Transverse colon (tissue), 4 donors: ENCODE data around the gene CDC20. TPM values are rescaled to one million over a fixed set of nuclear protein-coding genes. Genes with fewer than 3 reads are reported as not detected.

Experiments
- DNase-seq: peaks from one replicate; pipeline ENCODE4 v3.0.0-alpha.2; 2019
- H3K27ac ChIP-seq, 4 donors: fragments of 200-600 bp; sonication (generic); 2 replicates each; pipeline ENCODE4 v1.5.1; 2016 to 2018; ENCODE audit warnings: inconsistent platforms in 4 of 4
- H3K27me3 ChIP-seq: fragments of 200-600 bp; sonication (generic); 2 replicates; pipeline ENCODE4 v1.5.1; 2017; ENCODE audit warnings: inconsistent platforms
- H3K36me3 ChIP-seq, 4 donors: fragments of 200-600 bp; sonication (generic); 2 replicates each; pipeline ENCODE4 v1.5.1; 2017 to 2019; ENCODE audit warnings: inconsistent platforms in 4 of 4
- H3K4me1 ChIP-seq, 4 donors: fragments of 200-600 bp; sonication (generic); 2 replicates each; pipeline ENCODE4 v1.5.1; 2017 to 2020; ENCODE audit warnings: inconsistent platforms in 4 of 4
- H3K4me3 ChIP-seq, 4 donors: fragments of 200-600 bp; sonication (generic); 1 replicate in 1 of 4; 2 replicates in 3 of 4; pipeline versions ENCODE4 v1.5.1 to v1.6.1; 2017 to 2019; ENCODE audit warnings: inconsistent platforms in 4 of 4
- H3K9me3 ChIP-seq, 2 donors: fragments of 200-600 bp; sonication (generic); 2 replicates each; pipeline ENCODE4 v1.5.1; 2017 to 2019; ENCODE audit warnings: inconsistent platforms in 2 of 2
- EP300 ChIP-seq: sonication (generic); formaldehyde crosslinking; IDR thresholded peaks from one replicate; pipeline ENCODE4 v1.6.1; 2017; ENCODE audit warnings: antibody characterized with exemption, low read depth
- POLR2A ChIP-seq: fragments of 450-650 bp; IDR thresholded peaks from one replicate; pipeline ENCODE4 v1.6.1; 2016; ENCODE audit warnings: antibody characterized with exemption, mild to moderate bottlenecking, moderate library complexity
- POLR2AphosphoS5 ChIP-seq, 3 donors: sonication (generic); formaldehyde crosslinking; IDR thresholded peaks; one replicate each; pipeline ENCODE4 v1.6.1; 2016; ENCODE audit warnings: antibody characterized with exemption in 3 of 3
- WGBS, 2 donors: methylation state at CpG; one replicate each; pipeline ENCODE4 v1.1.5; 2018; ENCODE audit warnings: low coverage in 1 of 2; 5-methylcytosine and 5-hydroxymethylcytosine counted together
- in situ Hi-C, 4 donors: fragments of 200-750 bp; cut with MboI; loops; one replicate each; pipeline versions ENCODE4 v1.15.0 to v1.15.1; 2017; ENCODE audit warnings: low sequenced_read_pairs in 3 of 4, low pct_ligation_motif_present in 1 of 4, low pct_unique_long_range_greater_than_20kb in 1 of 4
- intact Hi-C: fragments of 100-400 bp; cut with DNase I; formaldehyde crosslinking; loops from one replicate; pipeline ENCODE4 v1.15.1; 2023; ENCODE audit warnings: low total_unique reads
- total RNA-seq, 4 donors: library from RNA; depleted of rRNA; stranded (reverse); fragments of >200 nt; gene quantifications; one replicate each; pipeline ENCODE4 v1.1.0, GENCODE V29; 2016
- TF ChIP-seq, protein P1 (sequence below), 5 experiments: fragments of 200-600 bp in 3 of 5; fragments of 450-650 bp in 2 of 5; sonication (generic) in 3 of 5; IDR thresholded peaks; 1 replicate in 2 of 5; 2 replicates in 3 of 5; pipeline ENCODE4 v1.5.1; 2016 to 2017; ENCODE audit warnings: antibody characterized with exemption in 5 of 5, inconsistent platforms in 3 of 5, mild to moderate bottlenecking in 2 of 5, moderate library complexity in 1 of 5

The CDC20 gene
- total RNA-seq, 4 donors from 2014 or later = 2.9 to 38.4 (median 4.5) TPM; not detected in 1

DNA sequence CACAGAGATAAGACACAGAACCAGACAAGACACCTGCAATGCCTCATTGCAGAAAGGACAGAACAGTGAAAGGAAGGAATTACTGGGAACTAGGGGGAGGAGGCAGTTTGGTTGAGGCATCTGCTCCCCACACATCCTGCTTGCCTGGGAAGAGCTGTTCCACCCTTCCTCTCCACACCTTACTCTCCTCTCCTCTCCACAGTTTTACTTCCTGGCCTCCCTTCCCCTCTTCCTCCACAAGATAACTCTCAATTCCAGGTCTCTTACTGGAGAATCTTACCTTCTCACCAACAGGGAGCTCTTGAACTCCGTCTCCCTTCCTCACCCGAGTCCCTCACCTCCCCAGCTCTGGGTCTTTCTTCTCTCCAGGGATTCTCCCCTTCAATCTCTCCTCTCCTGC, 6.9 kb downstream of the CDC20 start:
- intact Hi-C loops = no loop called here
- Histone ChIP-seq H3K4me1 (peaks cover 12 to 44% (median 29%) of the 10 kb centered on the region in 4 donors), H3K36me3 (peaks cover 0 to 14% (median 6%) of the 10 kb centered on the region in 4 donors), H3K4me3 (peak overlapping the region in 2 of 4 donors; percentile 70 to 75), H3K27me3 (no peaks in the 10 kb centered on the region), H3K9me3 (no peaks in the 10 kb centered on the region), H3K27ac (peak overlapping the region; percentile 93 to 96 (median 94))
- in situ Hi-C loops = no loop called here
- TF ChIP-seq EP300 (no peak), POLR2A (no peak)
- 55 to 79% methylated on average over 2 of the region's 2 CpGs for WGBS, 2 donors
- no peak for DNase-seq

GRCh38 chr1:43366179-43366578, 7.4 kb downstream of the CDC20 start:
- 33 to 60% methylated on average over 1 to 10 of the region's 11 CpGs for WGBS, 2 donors
- Histone ChIP-seq H3K4me1 (peaks cover 12 to 44% (median 27%) of the 10 kb centered on the region in 4 donors), H3K4me3 (peak overlapping the region in 2 of 4 donors; percentile 70 to 75), H3K36me3 (peaks cover 0 to 14% (median 6%) of the 10 kb centered on the region in 4 donors), H3K9me3 (no peaks in the 10 kb centered on the region), H3K27ac (peak overlapping the region; percentile 93 to 96 (median 94)), H3K27me3 (no peaks in the 10 kb centered on the region)
- TF ChIP-seq POLR2AphosphoS5 (IDR thresholded peaks at IDR 0.05) (peak; percentile 68 to 90 (median 82)), POLR2A (peak; percentile 92), EP300 (no peak)
- TF ChIP-seq, protein P1, sequence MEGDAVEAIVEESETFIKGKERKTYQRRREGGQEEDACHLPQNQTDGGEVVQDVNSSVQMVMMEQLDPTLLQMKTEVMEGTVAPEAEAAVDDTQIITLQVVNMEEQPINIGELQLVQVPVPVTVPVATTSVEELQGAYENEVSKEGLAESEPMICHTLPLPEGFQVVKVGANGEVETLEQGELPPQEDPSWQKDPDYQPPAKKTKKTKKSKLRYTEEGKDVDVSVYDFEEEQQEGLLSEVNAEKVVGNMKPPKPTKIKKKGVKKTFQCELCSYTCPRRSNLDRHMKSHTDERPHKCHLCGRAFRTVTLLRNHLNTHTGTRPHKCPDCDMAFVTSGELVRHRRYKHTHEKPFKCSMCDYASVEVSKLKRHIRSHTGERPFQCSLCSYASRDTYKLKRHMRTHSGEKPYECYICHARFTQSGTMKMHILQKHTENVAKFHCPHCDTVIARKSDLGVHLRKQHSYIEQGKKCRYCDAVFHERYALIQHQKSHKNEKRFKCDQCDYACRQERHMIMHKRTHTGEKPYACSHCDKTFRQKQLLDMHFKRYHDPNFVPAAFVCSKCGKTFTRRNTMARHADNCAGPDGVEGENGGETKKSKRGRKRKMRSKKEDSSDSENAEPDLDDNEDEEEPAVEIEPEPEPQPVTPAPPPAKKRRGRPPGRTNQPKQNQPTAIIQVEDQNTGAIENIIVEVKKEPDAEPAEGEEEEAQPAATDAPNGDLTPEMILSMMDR (IDR thresholded peaks at IDR 0.05) = no peak
- DNase-seq = peak; percentile 91
- intact Hi-C loops (no loop called here), in situ Hi-C loops (no loop called here)

DNA sequence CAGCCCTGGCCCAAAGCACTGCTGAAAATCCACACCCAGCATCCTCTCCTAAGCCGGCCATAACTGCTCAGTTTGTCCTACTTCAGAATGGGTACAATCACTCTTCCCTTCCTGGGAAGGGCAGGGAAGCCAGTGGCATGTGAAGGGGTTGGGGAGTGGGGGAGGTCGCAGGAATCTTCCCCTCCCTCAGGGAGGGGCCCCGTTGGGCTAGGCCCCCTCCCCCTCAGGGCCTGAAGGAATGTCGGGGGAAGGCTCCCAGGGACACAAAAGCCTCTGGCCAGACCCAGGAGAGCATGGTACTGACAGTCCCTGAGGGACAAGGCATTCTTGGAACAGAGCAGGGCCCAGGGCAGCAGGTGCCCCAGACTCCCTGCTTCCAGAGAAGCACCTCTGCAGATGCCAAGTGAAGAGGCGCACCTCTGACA, 7.8 kb downstream of the CDC20 start:
- no peaks in the 10 kb centered on the region for H3K9me3 ChIP-seq
- peaks cover 12 to 44% (median 26%) of the 10 kb centered on the region in 4 donors for H3K4me1 ChIP-seq
- 4 to 20% methylated on average over 1 to 5 of the region's 5 CpGs for WGBS, 2 donors
- H3K4me3 ChIP-seq = peak overlapping the region; percentile 55 to 75 (median 70)
- DNase-seq = no peak
- intact Hi-C loops (no loop called here), in situ Hi-C loops (no loop called here)
- H3K27me3 ChIP-seq = no peaks in the 10 kb centered on the region
- TF ChIP-seq POLR2A = no peak
- peaks cover 0 to 14% (median 6%) of the 10 kb centered on the region in 4 donors for H3K36me3 ChIP-seq
- H3K27ac ChIP-seq = peak overlapping the region; percentile 93 to 96 (median 94)

- H3K27ac ChIP-seq = peak overlapping the region; percentile 93 to 96 (median 94)
- peak overlapping the region; percentile 55 to 75 (median 70) for H3K4me3 ChIP-seq
- peaks cover 12 to 44% (median 26%) of the 10 kb centered on the region in 4 donors for H3K4me1 ChIP-seq
- WGBS, 2 donors = 0 to 1% methylated on average over 3 to 45 of the region's 48 CpGs
- H3K27me3 ChIP-seq = no peaks in the 10 kb centered on the region
- intact Hi-C loops = no loop called here
- TF ChIP-seq, protein P1 (IDR thresholded peaks at IDR 0.05) = no peak
- TF ChIP-seq POLR2AphosphoS5 (IDR thresholded peaks at IDR 0.05) (peak in 2 of 3 donors; percentile 10), EP300 (no peak)
- H3K36me3 ChIP-seq = peaks cover 0 to 14% (median 6%) of the 10 kb centered on the region in 4 donors
- in situ Hi-C loops = no loop called here
- H3K9me3 ChIP-seq = no peaks in the 10 kb centered on the region
- DNase-seq = peak; percentile 35
Observed at GRCh38 chr1:43367026-43367903, 8.5 kb downstream of the CDC20 start.
